Endothelial cell of umbilical vein (primary cell): ENCODE data around the gene CYCS. TPM values are rescaled to one million over a fixed set of nuclear protein-coding genes. Genes with fewer than 3 reads are reported as not detected.

ENCODE experiments used
- BruUV-seq: library from RNA; stranded (reverse); fragments of 400-500 nt; replicated peaks from 2 replicates; lab custom pipeline; 2021; lab: Mats Ljungman, UMichigan
- CTCF ChIA-PET: fragments of 300-600, 350-600 bp; sonication (Branson Sonifier 250); formaldehyde crosslinking; loops from one replicate; lab custom pipeline; 2021; ENCODE audit warnings: antibody characterized with exemption, inconsistent platforms; lab: Charles Lee
- POLR2A ChIA-PET: fragments of 300-600, 350-600 bp; sonication (Branson Sonifier 250); formaldehyde crosslinking; loops from one replicate; lab custom pipeline; 2021; ENCODE audit warnings: antibody characterized with exemption, inconsistent platforms; lab: Charles Lee
- DNase-seq: peaks from one replicate; pipeline ENCODE4 v3.0.0-alpha.2; 2011; ENCODE audit warnings: low read depth, low spot score
- FAIRE-seq: peaks from 2 replicates; lab custom pipeline; 2011; peaks lifted over from hg19 to GRCh38; lab: Jason Lieb, UNC
- H2AFZ ChIP-seq: 2 replicates; pipeline ENCODE4 v1.6.0; 2012; ENCODE audit warnings: low read depth, low read length, control low read depth, inconsistent platforms
- H3K27ac ChIP-seq: 2 replicates; pipeline ENCODE4 v1.5.1; 2011; ENCODE audit warnings: low read depth, mild to moderate bottlenecking, control low read depth, low read length, moderate library complexity; ENCODE audit not compliant: insufficient read depth
- H3K27me3 ChIP-seq, 2 experiments: 2 replicates each; pipeline versions ENCODE4 v1.6.0 to v1.6.1; 2011; ENCODE audit warnings: low read length in 2 of 2, mixed read lengths in 1 of 2; ENCODE audit not compliant: control insufficient read depth in 2 of 2, insufficient read depth in 2 of 2
- H3K36me3 ChIP-seq, 2 experiments: 2 replicates in 1 of 2; 3 replicates in 1 of 2; pipeline ENCODE4 v1.5.1; 2011; ENCODE audit warnings: low read length in 2 of 2, mild to moderate bottlenecking in 1 of 2, moderate library complexity in 1 of 2; ENCODE audit not compliant: control insufficient read depth in 2 of 2, insufficient read depth in 2 of 2; ENCODE audit errors: extremely low read depth in 1 of 2
- H3K4me1 ChIP-seq: 3 replicates; pipeline ENCODE4 v1.5.1; 2011; ENCODE audit warnings: mild to moderate bottlenecking, low read length; ENCODE audit not compliant: control insufficient read depth, insufficient read depth; ENCODE audit errors: extremely low read depth
- H3K4me2 ChIP-seq: 2 replicates; pipeline ENCODE4 v1.6.1; 2011; ENCODE audit warnings: low read length, control low read depth, mixed read lengths; ENCODE audit not compliant: insufficient read depth
- H3K4me3 ChIP-seq, 3 experiments: fragments of 200-600 bp in 1 of 3; sonication (generic), shearing (Covaris generic) in 1 of 3; replicated peaks in 1 of 3; 2 replicates each; pipeline ENCODE4 v1.5.1; 2011 to 2016; ENCODE audit warnings: control low read depth in 3 of 3, low read length in 3 of 3, mild to moderate bottlenecking in 2 of 3, inconsistent platforms in 1 of 3, low read depth in 1 of 3, moderate library complexity in 1 of 3; ENCODE audit not compliant: insufficient read depth in 1 of 3
- H3K79me2 ChIP-seq: 2 replicates; pipeline ENCODE4 v1.6.0; 2012; ENCODE audit warnings: low read length, inconsistent platforms; ENCODE audit not compliant: control insufficient read depth, insufficient read depth
- H3K9ac ChIP-seq: replicated peaks from 2 replicates; pipeline ENCODE3; 2011; ENCODE audit warnings: low read length, control low read depth; ENCODE audit not compliant: insufficient read depth; ENCODE audit errors: extremely low read depth
- H3K9me1 ChIP-seq: replicated peaks from 3 replicates; pipeline ENCODE4 v1.6.0; 2011; ENCODE audit warnings: mild to moderate bottlenecking, low read length; ENCODE audit not compliant: control insufficient read depth, insufficient read depth; ENCODE audit errors: extremely low read depth
- H3K9me3 ChIP-seq: replicated peaks from 2 replicates; pipeline ENCODE4 v1.5.1; 2012; ENCODE audit warnings: low read length, inconsistent platforms; ENCODE audit not compliant: control insufficient read depth, insufficient read depth
- H4K20me1 ChIP-seq: replicated peaks from 2 replicates; pipeline ENCODE3; 2011; ENCODE audit warnings: mild to moderate bottlenecking, low read length; ENCODE audit not compliant: control insufficient read depth, insufficient read depth; ENCODE audit errors: extremely low read depth
- EZH2 ChIP-seq: IDR thresholded peaks from 2 replicates; pipeline ENCODE4 v1.6.1; 2012; ENCODE audit warnings: borderline replicate concordance, low read depth, mild to moderate bottlenecking, moderate library complexity, low read length, inconsistent platforms; ENCODE audit not compliant: severe bottlenecking
- FOS ChIP-seq: IDR thresholded peaks from 2 replicates; pipeline ENCODE4 v1.6.1; 2011; ENCODE audit warnings: mild to moderate bottlenecking, low read length, moderate library complexity, borderline replicate concordance; ENCODE audit not compliant: insufficient read depth
- GATA2 ChIP-seq: IDR thresholded peaks from 2 replicates; pipeline ENCODE4 v1.7.0; 2011; ENCODE audit warnings: low read depth, mild to moderate bottlenecking, moderate library complexity, mixed read lengths, low read length; ENCODE audit not compliant: insufficient read length, insufficient read depth
- JUN ChIP-seq: IDR thresholded peaks from 2 replicates; pipeline ENCODE4 v1.6.1; 2011; ENCODE audit warnings: borderline replicate concordance, low read depth; ENCODE audit not compliant: insufficient read length, insufficient read depth
- MYC ChIP-seq: IDR thresholded peaks from one replicate; pipeline ENCODE4 v1.6.1; 2011; ENCODE audit warnings: mild to moderate bottlenecking, low read depth, low read length
- POLR2A ChIP-seq: IDR thresholded peaks from 2 replicates; pipeline ENCODE4 v1.6.1; 2012; ENCODE audit warnings: low read depth, mild to moderate bottlenecking, control low read depth, low read length
- POLR2AphosphoS5 ChIP-seq: IDR thresholded peaks from 2 replicates; pipeline ENCODE4 v1.6.1; 2012; ENCODE audit warnings: low read depth, mild to moderate bottlenecking, control low read depth, low read length, moderate library complexity; ENCODE audit not compliant: insufficient read depth
- dilution Hi-C: fragments of 300-500 bp; cut with MboI; formaldehyde crosslinking; loops from one replicate; pipeline ENCODE4 v1.15.0; 2019; ENCODE audit warnings: low sequenced_read_pairs; ENCODE audit not compliant: extremely low pct_ligation_motif_present
- intact Hi-C: fragments of 100-400 bp; cut with micrococcal nuclease; formaldehyde crosslinking; loops from one replicate; pipeline ENCODE4 v1.10.0; 2022
- polyA plus RNA-seq, 4 experiments: library from polyadenylated mRNA; depleted of rRNA in 3 of 4; stranded (reverse) in 3 of 4; unstranded in 1 of 4; fragments of >200 nt; gene quantifications; 2 replicates each; pipeline versions ENCODE4 v1.2.1 to v1.2.3, GENCODE V29; 2011 to 2012; ENCODE audit warnings: missing spikeins in 1 of 4
- total RNA-seq: library from RNA; stranded (reverse); gene quantifications from 2 replicates; pipeline ENCODE4 v1.2.3, GENCODE V29; 2021
- TF ChIP-seq, protein P1 (sequence below), 2 donors: IDR thresholded peaks; 1 replicate in 1 of 2; 2 replicates in 1 of 2; pipeline ENCODE4 v1.5.1; 2011; ENCODE audit warnings: low read length in 2 of 2, mild to moderate bottlenecking in 2 of 2, moderate library complexity in 2 of 2, control low read depth in 1 of 2, inconsistent platforms in 1 of 2, low read depth in 1 of 2; ENCODE audit not compliant: insufficient read depth in 1 of 2; ENCODE audit errors: extremely low read depth in 1 of 2
- TF ChIP-seq, protein P2 (sequence below): IDR thresholded peaks from 2 replicates; pipeline ENCODE4 v1.6.1; 2011; ENCODE audit not compliant: insufficient read depth, insufficient read length

Gene CYCS
- total and polyA plus RNA-seq, 2 donors (not counting 3 experiments of a cell fraction or from before 2014, with no cell fraction given), result 21.4 to 134 TPM

DNA sequence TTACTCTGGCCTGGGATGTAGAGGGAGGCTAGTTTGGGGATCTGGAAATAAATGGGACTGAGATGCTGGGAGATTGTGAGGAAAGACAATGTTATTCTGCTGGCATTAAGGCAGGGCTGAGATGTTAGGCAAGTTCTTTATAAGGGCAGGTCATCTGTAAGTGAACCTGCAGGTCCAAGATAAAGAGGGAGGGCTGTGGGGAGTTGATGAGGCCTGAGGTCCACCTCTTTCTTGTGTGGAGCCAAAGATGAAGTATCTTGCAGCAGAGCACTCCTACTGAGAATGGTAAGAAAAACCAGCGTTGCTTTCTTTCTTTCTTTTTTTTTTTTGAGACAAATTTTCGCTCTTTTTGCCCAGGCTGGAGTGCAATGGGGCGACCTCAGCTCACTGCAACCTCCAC, 19.1 kb downstream of the CYCS start:
- no TSS peak for BruUV-seq
- H3K9me1 ChIP-seq, result no peaks in the 10 kb centered on the region
- no peak for FAIRE-seq
- H3K27me3 ChIP-seq, result peaks cover 0 to 4% of the 10 kb centered on the region in 2 experiments
- CTCF ChIA-PET, result interaction anchor here (1.6 kb wide), 1 partner anchor 13 kb away, joined by 8 read pairs; no protein-coding TSS in a partner anchor
- POLR2A ChIA-PET, result no interaction called here
- no peaks in the 10 kb centered on the region for H3K4me1 ChIP-seq
- no peak overlapping the region for H3K27ac ChIP-seq
- no peak for TF ChIP-seq POLR2AphosphoS5
- TF ChIP-seq MYC, result no peak
- TF ChIP-seq, protein P1, sequence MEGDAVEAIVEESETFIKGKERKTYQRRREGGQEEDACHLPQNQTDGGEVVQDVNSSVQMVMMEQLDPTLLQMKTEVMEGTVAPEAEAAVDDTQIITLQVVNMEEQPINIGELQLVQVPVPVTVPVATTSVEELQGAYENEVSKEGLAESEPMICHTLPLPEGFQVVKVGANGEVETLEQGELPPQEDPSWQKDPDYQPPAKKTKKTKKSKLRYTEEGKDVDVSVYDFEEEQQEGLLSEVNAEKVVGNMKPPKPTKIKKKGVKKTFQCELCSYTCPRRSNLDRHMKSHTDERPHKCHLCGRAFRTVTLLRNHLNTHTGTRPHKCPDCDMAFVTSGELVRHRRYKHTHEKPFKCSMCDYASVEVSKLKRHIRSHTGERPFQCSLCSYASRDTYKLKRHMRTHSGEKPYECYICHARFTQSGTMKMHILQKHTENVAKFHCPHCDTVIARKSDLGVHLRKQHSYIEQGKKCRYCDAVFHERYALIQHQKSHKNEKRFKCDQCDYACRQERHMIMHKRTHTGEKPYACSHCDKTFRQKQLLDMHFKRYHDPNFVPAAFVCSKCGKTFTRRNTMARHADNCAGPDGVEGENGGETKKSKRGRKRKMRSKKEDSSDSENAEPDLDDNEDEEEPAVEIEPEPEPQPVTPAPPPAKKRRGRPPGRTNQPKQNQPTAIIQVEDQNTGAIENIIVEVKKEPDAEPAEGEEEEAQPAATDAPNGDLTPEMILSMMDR (IDR thresholded peaks at IDR 0.05; ENCODE audit: extremely low read depth in 1 of 2, insufficient read depth in 1 of 2, low read depth in 1 of 2, low read length in 2 of 2), result no peak
- no peak for TF ChIP-seq FOS
- TF ChIP-seq EZH2, result no peak
- no peak for TF ChIP-seq POLR2A
- TF ChIP-seq GATA2, result no peak
- no peak for TF ChIP-seq JUN
- TF ChIP-seq, protein P2, sequence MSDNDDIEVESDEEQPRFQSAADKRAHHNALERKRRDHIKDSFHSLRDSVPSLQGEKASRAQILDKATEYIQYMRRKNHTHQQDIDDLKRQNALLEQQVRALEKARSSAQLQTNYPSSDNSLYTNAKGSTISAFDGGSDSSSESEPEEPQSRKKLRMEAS, result no peak
- H4K20me1 ChIP-seq, result no peaks in the 10 kb centered on the region
- H3K4me2 ChIP-seq, result no peak overlapping the region
- H3K79me2 ChIP-seq, result no peaks in the 10 kb centered on the region
- H3K9me3 ChIP-seq, result no peaks in the 10 kb centered on the region
- H2AFZ ChIP-seq, result no peak overlapping the region
- no peak overlapping the region for H3K9ac ChIP-seq
- no peak for DNase-seq
- H3K36me3 ChIP-seq, result no peaks in the 10 kb centered on the region
- intact Hi-C loops (no loop called here), dilution Hi-C loops (no loop called here)
- H3K4me3 ChIP-seq, result no peak overlapping the region
